GM23248 (cell line): ENCODE data around the gene ESYT2. TPM values are rescaled to one million over a fixed set of nuclear protein-coding genes. Genes with fewer than 3 reads are reported as not detected.

Experiments
- DNase-seq: peaks from one replicate; pipeline ENCODE4 v3.0.0-alpha.2; 2015
- H2AFZ ChIP-seq: fragments of 200-600 bp; sonication (generic); 2 replicates; pipeline ENCODE4 v1.6.1; 2016; ENCODE audit warnings: antibody characterized with exemption
- H3F3A ChIP-seq: fragments of 200-600 bp; sonication (generic); 2 replicates; pipeline ENCODE4 v1.6.1; 2016; ENCODE audit warnings: mild to moderate bottlenecking, antibody characterized with exemption, mixed run types; ENCODE audit not compliant: insufficient read depth
- H3K27ac ChIP-seq: fragments of 200-600 bp; sonication (generic); 2 replicates; pipeline ENCODE4 v1.5.1; 2016; ENCODE audit warnings: mild to moderate bottlenecking
- H3K27me3 ChIP-seq: fragments of 200-600 bp; sonication (generic); replicated peaks from 2 replicates; pipeline ENCODE4 v1.6.1; 2016; ENCODE audit warnings: mild to moderate bottlenecking; ENCODE audit not compliant: insufficient read depth
- H3K36me3 ChIP-seq: fragments of 200-600 bp; sonication (generic); 2 replicates; pipeline ENCODE4 v1.6.1; 2016; ENCODE audit warnings: low read depth, mild to moderate bottlenecking
- H3K4me1 ChIP-seq: fragments of 200-600 bp; sonication (generic); 2 replicates; pipeline ENCODE4 v1.6.1; 2016; ENCODE audit warnings: mild to moderate bottlenecking; ENCODE audit not compliant: insufficient read depth
- H3K4me2 ChIP-seq: fragments of 200-600 bp; sonication (generic); one replicate; pipeline ENCODE4 v1.6.1; 2016; ENCODE audit warnings: mild to moderate bottlenecking; ENCODE audit not compliant: unreplicated experiment
- H3K4me3 ChIP-seq: fragments of 200-600 bp; sonication (generic); 2 replicates; pipeline ENCODE4 v1.5.1; 2016; ENCODE audit warnings: mild to moderate bottlenecking
- H3K79me2 ChIP-seq: fragments of 200-600 bp; sonication (generic); 2 replicates; pipeline ENCODE4 v1.6.1; 2016; ENCODE audit warnings: mild to moderate bottlenecking; ENCODE audit not compliant: insufficient read depth
- H3K9ac ChIP-seq: fragments of 200-600 bp; sonication (generic); 2 replicates; pipeline ENCODE4 v1.6.1; 2016; ENCODE audit warnings: mild to moderate bottlenecking
- H3K9me2 ChIP-seq: fragments of 200-600 bp; sonication (generic); 2 replicates; pipeline ENCODE4 v1.6.1; 2016; ENCODE audit warnings: mixed run types, mild to moderate bottlenecking, moderate library complexity; ENCODE audit not compliant: insufficient read depth
- H3K9me3 ChIP-seq: fragments of 200-600 bp; sonication (generic); one replicate; pipeline ENCODE4 v1.6.1; 2017; ENCODE audit warnings: low read depth
- H4K20me1 ChIP-seq: fragments of 200-600 bp; sonication (generic); 2 replicates; pipeline ENCODE4 v1.6.0; 2016; ENCODE audit not compliant: insufficient read depth
- EZH2 ChIP-seq: fragments of 200-600 bp; sonication (generic); IDR thresholded peaks from 2 replicates; pipeline ENCODE4 v1.6.1; 2018; ENCODE audit warnings: antibody characterized with exemption, mild to moderate bottlenecking; ENCODE audit not compliant: insufficient read depth, poor library complexity, severe bottlenecking
- EZH2phosphoT487 ChIP-seq: fragments of 200-600 bp; sonication (generic); IDR thresholded peaks from 2 replicates; pipeline ENCODE4 v1.6.1; 2018; ENCODE audit warnings: antibody characterized with exemption, moderate library complexity, mild to moderate bottlenecking, low read depth; ENCODE audit not compliant: insufficient read depth
- WGBS, 2 experiments: methylation state at CpG; one replicate each; pipeline ENCODE4 v1.1.6; 2015 to 2017; ENCODE audit warnings: low lambda C conversion rate in 2 of 2, low coverage in 1 of 2; ENCODE audit errors: missing lambda C conversion rate in 2 of 2; 5-methylcytosine and 5-hydroxymethylcytosine counted together
- in situ Hi-C: fragments of 300-500 bp; cut with MboI; formaldehyde crosslinking; loops from 2 replicates; pipeline ENCODE4 v1.15.0; 2020
- polyA plus RNA-seq: library from polyadenylated mRNA; unstranded; fragments of >200 nt; fragmentation: Nextera tagmentation; extraction: Ambion mirVana; gene quantifications from 2 replicates; pipeline ENCODE4 v1.2.1, GENCODE V29; 2016
- total RNA-seq: library from RNA; depleted of rRNA; stranded (reverse); fragments of >200 nt; shearing (Covaris generic); gene quantifications from 2 replicates; pipeline ENCODE4 v1.2.3, GENCODE V29; 2014

Gene ESYT2
- total and polyA plus RNA-seq, 2 experiments from 2014 or later, result 49.9 to 129 TPM

- Histone ChIP-seq H3K4me2 (peak overlapping the region; percentile 89), H3K79me2 (peaks cover 47% of the 10 kb centered on the region), H3K9ac (peak overlapping the region; percentile 92), H3F3A (peaks cover 21% of the 10 kb centered on the region), H3K36me3 (no peaks in the 10 kb centered on the region), H3K27ac (peak overlapping the region; percentile 96), H3K4me3 (peak overlapping the region; percentile 90), H3K4me1 (peaks cover 13% of the 10 kb centered on the region; the same call in 1 of the 2 replicates), H3K9me3 (no peaks in the 10 kb centered on the region), H2AFZ (no peak overlapping the region), H3K9me2 (no peaks in the 10 kb centered on the region), H3K27me3 (no peaks in the 10 kb centered on the region), H4K20me1 (no peaks in the 10 kb centered on the region)
- peak; percentile 93 for DNase-seq
- in situ Hi-C loops, result no loop called here
- TF ChIP-seq EZH2 (no peak), EZH2phosphoT487 (no peak)
- 0% methylated on average over 3 to 10 of the region's 38 CpGs for WGBS, 2 experiments
These were observed 328 bp downstream of the ESYT2 start for GRCh38 chr7:158829021-158829341.

- no peaks in the 10 kb centered on the region for H3K9me3 ChIP-seq
- peak overlapping the region; percentile 89 for H3K4me2 ChIP-seq
- H3K4me3 ChIP-seq, result peak overlapping the region; percentile 90
- 1 to 2% methylated on average over 42 to 80 of the region's 82 CpGs for WGBS, 2 experiments
- no peaks in the 10 kb centered on the region for H4K20me1 ChIP-seq
- H3K9ac ChIP-seq, result peak overlapping the region; percentile 92
- in situ Hi-C loops, result no loop called here
- no peaks in the 10 kb centered on the region for H3K27me3 ChIP-seq
- H3K36me3 ChIP-seq, result no peaks in the 10 kb centered on the region
- no peak for TF ChIP-seq EZH2phosphoT487
- no peaks in the 10 kb centered on the region for H3K9me2 ChIP-seq
- peaks cover 21% of the 10 kb centered on the region for H3F3A ChIP-seq
- peak overlapping the region; percentile 54; the same call in 1 of the 2 replicates for H2AFZ ChIP-seq
- peaks cover 53% of the 10 kb centered on the region for H3K79me2 ChIP-seq
- H3K4me1 ChIP-seq, result peaks cover 17% of the 10 kb centered on the region; the same call in 1 of the 2 replicates
- peak; percentile 65 for DNase-seq
- peak overlapping the region; percentile 96 for H3K27ac ChIP-seq
These were observed 932 bp downstream of the ESYT2 start for GRCh38 chr7:158828133-158829020.

DNA sequence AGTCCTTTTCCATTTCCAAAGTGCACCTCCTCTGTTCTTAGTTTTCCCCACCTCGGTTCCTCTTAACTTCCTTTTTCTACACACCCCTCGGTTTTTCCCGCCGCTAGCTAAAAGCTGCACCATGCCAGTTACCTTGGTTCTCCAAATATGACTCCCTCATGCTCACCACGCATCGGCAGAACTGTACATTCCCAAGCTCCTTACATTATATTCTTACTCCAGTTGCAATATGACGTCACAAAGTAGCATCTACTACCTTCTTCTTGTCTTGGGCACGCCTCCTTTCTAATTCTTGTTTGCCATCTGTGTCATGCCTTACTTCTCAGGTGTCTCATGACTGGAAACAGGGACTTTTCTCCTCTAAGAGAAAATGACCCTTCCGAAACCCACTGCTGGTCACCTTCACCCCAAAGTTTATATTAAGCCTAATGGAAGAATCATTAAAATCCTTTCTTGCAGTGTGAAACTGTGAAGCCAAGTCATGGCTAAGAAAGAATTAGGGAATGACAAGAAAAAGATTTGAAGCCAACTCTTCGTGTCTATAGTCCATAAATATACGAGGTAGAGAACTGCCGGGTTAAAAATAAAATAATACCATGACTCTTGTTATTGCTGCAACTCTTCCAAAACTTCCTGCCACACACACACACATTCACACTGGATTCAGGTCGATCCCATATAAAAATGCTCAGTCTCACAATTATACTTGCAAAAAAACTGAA lies 1.7 kb downstream of the ESYT2 start:
- H3K4me1 ChIP-seq, result peaks cover 17% of the 10 kb centered on the region; the same call in 1 of the 2 replicates
- peak overlapping the region; percentile 54; the same call in 1 of the 2 replicates for H2AFZ ChIP-seq
- H3K27ac ChIP-seq, result peak overlapping the region; percentile 96
- no peaks in the 10 kb centered on the region for H3K9me2 ChIP-seq
- no peaks in the 10 kb centered on the region for H3K36me3 ChIP-seq
- H3K4me3 ChIP-seq, result peak overlapping the region; percentile 90
- 50 to 52% methylated on average over 13 of the region's 13 CpGs for WGBS, 2 experiments
- H3F3A ChIP-seq, result peaks cover 21% of the 10 kb centered on the region
- H3K79me2 ChIP-seq, result peaks cover 61% of the 10 kb centered on the region
- H3K27me3 ChIP-seq, result no peaks in the 10 kb centered on the region
- H3K9ac ChIP-seq, result peak overlapping the region; percentile 92
- H4K20me1 ChIP-seq, result no peaks in the 10 kb centered on the region
- peak; percentile 62 for DNase-seq
- in situ Hi-C loops, result no loop called here
- peak overlapping the region; percentile 89 for H3K4me2 ChIP-seq
- no peaks in the 10 kb centered on the region for H3K9me3 ChIP-seq
- TF ChIP-seq EZH2 (no peak), EZH2phosphoT487 (no peak)

- H4K20me1 ChIP-seq, result no peaks in the 10 kb centered on the region
- no peak overlapping the region for H3K4me2 ChIP-seq
- H2AFZ ChIP-seq, result no peak overlapping the region
- H3K9ac ChIP-seq, result no peak overlapping the region
- no peaks in the 10 kb centered on the region for H3K9me2 ChIP-seq
- in situ Hi-C loops, result no loop called here
- H3K9me3 ChIP-seq, result no peaks in the 10 kb centered on the region
- H3K27ac ChIP-seq, result no peak overlapping the region
- H3K79me2 ChIP-seq, result peaks cover 76% of the 10 kb centered on the region
- peaks cover 27% of the 10 kb centered on the region for H3K4me1 ChIP-seq
- TF ChIP-seq EZH2phosphoT487, result no peak
- TF ChIP-seq EZH2, result no peak
- WGBS, 2 experiments, result 98 to 99% methylated on average over 8 of the region's 8 CpGs
- no peaks in the 10 kb centered on the region for H3K27me3 ChIP-seq
- no peak overlapping the region for H3K4me3 ChIP-seq
- no peak for DNase-seq
- H3K36me3 ChIP-seq, result no peaks in the 10 kb centered on the region
- peaks cover 32% of the 10 kb centered on the region for H3F3A ChIP-seq
These were observed 3.5 kb downstream of the ESYT2 start for GRCh38 chr7:158825628-158826289.
